ENCODE data around the gene TRIM9.

TRIM9 gene

DNA sequence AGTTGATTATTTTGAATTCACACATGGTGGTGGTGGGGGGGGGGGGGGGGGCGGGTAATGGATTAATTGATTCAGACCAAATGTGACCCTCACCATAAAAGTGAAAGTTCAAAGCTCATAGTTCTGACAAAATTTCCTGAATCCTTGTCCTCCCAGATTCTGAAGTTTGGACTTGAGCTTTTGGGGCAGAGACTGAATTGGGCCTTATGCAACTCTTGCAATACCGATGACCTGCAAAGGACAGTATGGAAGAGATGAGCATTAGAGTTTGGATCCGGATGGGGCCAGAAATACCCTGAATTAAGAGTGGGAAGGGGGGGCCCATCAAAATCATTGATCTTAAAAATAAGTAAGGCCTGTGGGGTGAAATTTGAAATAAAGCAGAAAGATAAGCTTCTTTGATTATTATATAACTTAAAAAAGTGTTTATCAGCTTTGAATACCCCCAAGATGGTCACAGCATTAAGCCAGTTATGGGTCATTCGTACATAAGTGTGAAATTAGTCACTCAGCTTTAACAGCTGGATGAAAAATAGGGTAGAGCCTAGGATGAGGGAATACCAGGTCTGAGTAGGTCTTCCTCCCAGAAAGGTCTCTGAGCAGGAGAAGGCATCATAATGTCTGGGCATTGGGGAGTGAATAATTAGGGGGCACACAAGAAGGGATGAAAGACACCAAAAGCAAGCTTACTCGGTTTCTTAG, 148.5 kb downstream of the TRIM9 start:
- Histone ChIP-seq H3K18ac (ENCODE audit: low read depth in 1 of 2, low read length in 2 of 2) (no peak overlapping the region), H2BK5ac (ENCODE audit: low read depth, low read length, poor library complexity, severe bottlenecking) (no peak overlapping the region), H4K91ac (ENCODE audit: low read length) (no peak overlapping the region), H3K4me2 (ENCODE audit: low read length, poor library complexity, severe bottlenecking) (no peak overlapping the region), H3K27me3 (ENCODE audit: control insufficient read depth in 1 of 2, insufficient read depth in 1 of 2, low read length in 2 of 2) (no peaks in the 10 kb centered on the region), H2BK120ac (ENCODE audit: low read depth, low read length) (no peak overlapping the region), H2AFZ (ENCODE audit: low read depth, low read length) (no peak overlapping the region), H3K36me3 (ENCODE audit: control insufficient read depth in 1 of 2, insufficient read depth in 2 of 2, low read depth in 1 of 2, low read length in 2 of 2) (peaks cover 0 to 9% of the 10 kb centered on the region in 2 experiments), H3K27ac (ENCODE audit: low read length, poor library complexity, severe bottlenecking) (no peak overlapping the region), H2BK12ac (ENCODE audit: low read length in 2 of 2) (no peak overlapping the region), H3K4ac (ENCODE audit: low read depth in 1 of 2, low read length in 2 of 2) (no peak overlapping the region), H3K4me1 (ENCODE audit: control insufficient read depth, insufficient read depth, low read depth, low read length) (peaks cover 4% of the 10 kb centered on the region), H2AK5ac (ENCODE audit: low read length, severe bottlenecking) (no peak overlapping the region), H3K23ac (ENCODE audit: low read length in 2 of 2) (no peak overlapping the region), H3K9me3 (ENCODE audit: control insufficient read depth, low read length) (no peaks in the 10 kb centered on the region), H3K9ac (ENCODE audit: low read length) (no peak overlapping the region), H2BK15ac (ENCODE audit: low read depth, poor library complexity, severe bottlenecking) (no peak overlapping the region), H4K8ac (ENCODE audit: low read length) (no peak overlapping the region), H3K14ac (ENCODE audit: low read length in 2 of 2) (no peak overlapping the region), H3K79me1 (replicated peaks; ENCODE audit: low read length, poor library complexity, severe bottlenecking) (peaks cover 2% of the 10 kb centered on the region), H3K4me3 (ENCODE audit: insufficient read depth in 1 of 2, low read depth in 1 of 2, low read length in 2 of 2) (no peak overlapping the region)
- 89% methylated on average over 4 of the region's 5 CpGs for WGBS
- DNase-seq, result no peak

DNA sequence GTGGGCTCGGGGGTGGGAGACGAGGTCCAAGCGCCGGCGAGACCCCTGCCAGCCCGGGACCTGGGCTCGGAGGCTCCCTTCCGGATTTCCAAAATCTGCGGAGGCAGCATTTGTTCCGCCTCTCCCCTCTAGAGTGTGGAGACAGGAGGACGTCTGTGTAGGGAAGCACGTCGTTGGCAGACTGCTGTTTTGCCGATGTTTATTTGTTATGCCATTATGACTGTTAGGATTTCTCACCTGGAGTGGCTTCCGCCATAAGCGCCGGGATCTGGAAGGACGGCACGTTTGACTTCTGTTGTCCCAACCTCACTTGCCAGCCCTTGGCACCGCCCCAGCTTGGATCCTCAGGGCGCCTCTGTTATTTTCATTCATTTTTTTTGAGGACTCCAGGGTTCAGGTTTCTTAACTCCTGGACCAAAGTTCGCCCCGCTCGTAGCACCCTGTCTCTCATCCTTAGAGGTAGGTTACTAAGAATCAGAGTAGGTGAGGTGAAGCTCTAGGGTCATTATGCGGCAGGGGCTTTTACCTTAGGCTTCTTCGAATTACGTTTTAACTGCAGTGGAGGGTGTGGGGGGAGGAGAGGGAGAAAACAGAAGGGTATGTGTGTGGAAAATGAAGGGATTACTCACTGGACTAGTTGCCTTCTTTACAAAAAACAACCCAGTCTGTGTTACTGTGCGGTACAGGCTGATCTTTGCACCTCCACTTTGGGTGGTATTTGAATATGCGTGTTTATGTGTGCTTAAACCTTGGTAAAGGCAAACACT, 150.1 kb downstream of the TRIM9 start:
- Histone ChIP-seq H3K18ac (ENCODE audit: low read depth in 1 of 2, low read length in 2 of 2) (peak overlapping the region; percentile 30 to 52), H3K4me2 (ENCODE audit: low read length, poor library complexity, severe bottlenecking) (peak overlapping the region; percentile 95), H4K8ac (ENCODE audit: low read length) (peak overlapping the region; percentile 42), H4K91ac (ENCODE audit: low read length) (no peak overlapping the region), H3K9me3 (ENCODE audit: control insufficient read depth, low read length) (no peaks in the 10 kb centered on the region), H2AFZ (ENCODE audit: low read depth, low read length) (peak overlapping the region; percentile 95), H3K79me1 (replicated peaks; ENCODE audit: low read length, poor library complexity, severe bottlenecking) (peaks cover 3% of the 10 kb centered on the region), H3K27ac (ENCODE audit: low read length, poor library complexity, severe bottlenecking) (peak overlapping the region; percentile 73), H3K4me3 (ENCODE audit: insufficient read depth in 1 of 2, low read depth in 1 of 2, low read length in 2 of 2) (peak overlapping the region; percentile 88 to 97), H2AK5ac (ENCODE audit: low read length, severe bottlenecking) (no peak overlapping the region), H2BK120ac (ENCODE audit: low read depth, low read length) (peak overlapping the region; percentile 86), H3K27me3 (ENCODE audit: control insufficient read depth in 1 of 2, insufficient read depth in 1 of 2, low read length in 2 of 2) (no peaks in the 10 kb centered on the region), H2BK15ac (ENCODE audit: low read depth, poor library complexity, severe bottlenecking) (no peak overlapping the region), H3K23ac (ENCODE audit: low read length in 2 of 2) (no peak overlapping the region), H3K4me1 (ENCODE audit: control insufficient read depth, insufficient read depth, low read depth, low read length) (peaks cover 4% of the 10 kb centered on the region), H2BK12ac (ENCODE audit: low read length in 2 of 2) (peak overlapping the region in 1 of 2 experiments; percentile 33), H3K9ac (ENCODE audit: low read length) (peak overlapping the region; percentile 81), H3K14ac (ENCODE audit: low read length in 2 of 2) (no peak overlapping the region), H2BK5ac (ENCODE audit: low read depth, low read length, poor library complexity, severe bottlenecking) (peak overlapping the region; percentile 52), H3K4ac (ENCODE audit: low read depth in 1 of 2, low read length in 2 of 2) (no peak overlapping the region), H3K36me3 (ENCODE audit: control insufficient read depth in 1 of 2, insufficient read depth in 2 of 2, low read depth in 1 of 2, low read length in 2 of 2) (peaks cover 0 to 9% of the 10 kb centered on the region in 2 experiments)
- peak; percentile 57 for DNase-seq
- 7% methylated on average over 28 of the region's 29 CpGs for whole genome bisulfite sequencing

- H4K91ac ChIP-seq (ENCODE audit: low read length), result peak within 1 kb of the TSS; percentile 11
- H2BK12ac ChIP-seq (ENCODE audit: low read length in 2 of 2), result peak within 1 kb of the TSS in 1 of 2 experiments; percentile 33
- H2BK5ac ChIP-seq (ENCODE audit: low read depth, low read length, poor library complexity, severe bottlenecking), result peak within 1 kb of the TSS; percentile 52
- H3K9me3 ChIP-seq (ENCODE audit: control insufficient read depth, low read length), result no peaks in the 10 kb centered on the region
- peak within 1 kb of the TSS; percentile 73 for H3K27ac ChIP-seq (ENCODE audit: low read length, poor library complexity, severe bottlenecking)
- H3K9ac ChIP-seq (ENCODE audit: low read length), result peak within 1 kb of the TSS; percentile 81
- no peak within 1 kb of the TSS for H2AK5ac ChIP-seq (ENCODE audit: low read length, severe bottlenecking)
- peak within 1 kb of the TSS; percentile 88 to 97 for H3K4me3 ChIP-seq (ENCODE audit: insufficient read depth in 1 of 2, low read depth in 1 of 2, low read length in 2 of 2)
- peaks cover 0 to 9% of the 10 kb centered on the region in 2 experiments for H3K36me3 ChIP-seq (ENCODE audit: control insufficient read depth in 1 of 2, insufficient read depth in 2 of 2, low read depth in 1 of 2, low read length in 2 of 2)
- H3K27me3 ChIP-seq (ENCODE audit: control insufficient read depth in 1 of 2, insufficient read depth in 1 of 2, low read length in 2 of 2), result no peaks in the 10 kb centered on the region
- peak within 1 kb of the TSS; percentile 86 for H2BK120ac ChIP-seq (ENCODE audit: low read depth, low read length)
- H3K4me1 ChIP-seq (ENCODE audit: control insufficient read depth, insufficient read depth, low read depth, low read length), result peaks cover 4% of the 10 kb centered on the region
- peak within 1 kb of the TSS; percentile 66 for H4K8ac ChIP-seq (ENCODE audit: low read length)
- H2AFZ ChIP-seq (ENCODE audit: low read depth, low read length), result peak within 1 kb of the TSS; percentile 95
- peaks cover 3% of the 10 kb centered on the region for H3K79me1 ChIP-seq (replicated peaks; ENCODE audit: low read length, poor library complexity, severe bottlenecking)
- WGBS, result under 1% methylated on average over 67 of the region's 74 CpGs
- peak within 1 kb of the TSS; percentile 77 to 90 for H3K18ac ChIP-seq (ENCODE audit: low read depth in 1 of 2, low read length in 2 of 2)
- peak within 1 kb of the TSS; percentile 95 for H3K4me2 ChIP-seq (ENCODE audit: low read length, poor library complexity, severe bottlenecking)
- peak within 1 kb of the TSS in 1 of 2 experiments; percentile 87 for H3K14ac ChIP-seq (ENCODE audit: low read length in 2 of 2)
- peak within 1 kb of the TSS; percentile 39 for H2BK15ac ChIP-seq (ENCODE audit: low read depth, poor library complexity, severe bottlenecking)
- peak within 1 kb of the TSS in 1 of 2 experiments; percentile 8 for H3K4ac ChIP-seq (ENCODE audit: low read depth in 1 of 2, low read length in 2 of 2)
- peak within 1 kb of the TSS; percentile 10 to 44 for H3K23ac ChIP-seq (ENCODE audit: low read length in 2 of 2)
- peak; percentile 78 for DNase-seq
These were observed 150.8 kb downstream of the TRIM9 start, which contains the start of gene PYGL for GRCh38 chr14:50943943-50944646. PYGL (minus strand) TSS chr14:50944483; CDS start chr14:50944403, 80 bp downstream.

Measured in mesenchymal stem cell (in vitro differentiated cells and primary cell).